ENCODE measurements around the gene TEX2. TPM values are rescaled to one million over a fixed set of nuclear protein-coding genes. Genes with fewer than 3 reads are reported as not detected.
"Not testable (repeated sequence)": the region's sequence is repeated elsewhere in the genome, so short reads cannot be mapped to it uniquely, and the experiment has no call there.

TEX2 gene
- total and polyA plus RNA-seq, 5 donors: 21.4 to 56.8 (median 43.8) TPM

- intact Hi-C loops (cut with DNase I): not testable (repeated sequence)
- H3K4me1 ChIP-seq (ENCODE audit: control insufficient read depth, insufficient read depth, low read length): peaks cover 12% of the 10 kb centered on the region
Observed at GRCh38 chr17:64238449-64238848, 24.6 kb downstream of the TEX2 start.

DNA sequence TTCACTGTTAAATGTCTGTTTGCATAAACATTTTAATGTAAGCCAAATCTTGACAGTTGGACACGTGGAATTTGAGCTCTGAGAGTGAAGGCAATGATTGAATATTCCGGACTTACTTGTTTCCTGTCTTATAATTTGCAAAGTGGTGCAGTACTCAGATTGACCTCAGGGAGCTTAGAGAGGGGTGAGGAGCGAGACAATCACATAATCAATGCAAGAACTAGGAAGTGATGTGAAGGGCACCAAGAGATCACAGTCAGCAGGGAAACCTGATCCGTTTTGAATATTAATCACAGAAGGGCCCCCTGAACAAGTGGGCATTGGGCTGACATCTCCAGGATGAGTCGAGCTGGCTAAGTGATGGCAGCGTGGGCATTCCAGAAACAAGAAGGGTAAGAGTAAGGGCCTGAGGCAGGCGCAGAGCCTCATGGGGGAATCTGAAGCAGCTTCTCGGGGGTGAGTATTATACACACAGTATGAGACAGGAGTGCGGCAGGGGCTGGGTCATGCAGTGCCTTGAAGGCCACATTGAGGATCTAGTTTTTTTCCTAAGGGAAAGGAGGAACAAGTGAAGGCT, 26.1 kb downstream of the TEX2 start:
- DNase-seq (no peak), ATAC-seq (no peak)
- Histone ChIP-seq H3K4me1 (ENCODE audit: control insufficient read depth, insufficient read depth, low read length) (peaks cover 12% of the 10 kb centered on the region), H3K4me3 (ENCODE audit: low read length) (no peak overlapping the region), H3K9me3 (ENCODE audit: control insufficient read depth, low read length) (no peaks in the 10 kb centered on the region), H3K27me3 (ENCODE audit: control insufficient read depth, insufficient read depth) (no peaks in the 10 kb centered on the region), H3K27ac (ENCODE audit: low read length) (no peak overlapping the region)
- WGBS: 81% methylated on average over 9 of the region's 9 CpGs
- intact Hi-C loops (cut with DNase I): no loop called here

More at GRCh38 chr17:64238449-64238848, 24.6 kb downstream of the TEX2 start:
- not testable (repeated sequence) for H3K27me3 ChIP-seq (ENCODE audit: control insufficient read depth, insufficient read depth); H3K9me3 ChIP-seq (ENCODE audit: control insufficient read depth, low read length); DNase-seq; H3K4me3 ChIP-seq (ENCODE audit: low read length); H3K27ac ChIP-seq (ENCODE audit: low read length); ATAC-seq
- WGBS: 88% methylated on average over 4 of the region's 4 CpGs

- Histone ChIP-seq H3K4me1 (ENCODE audit: control insufficient read depth, insufficient read depth, low read length) (peaks cover 12% of the 10 kb centered on the region), H3K27ac (ENCODE audit: low read length) (no peak overlapping the region), H3K4me3 (ENCODE audit: low read length) (no peak overlapping the region), H3K27me3 (ENCODE audit: control insufficient read depth, insufficient read depth) (no peaks in the 10 kb centered on the region), H3K9me3 (ENCODE audit: control insufficient read depth, low read length) (no peaks in the 10 kb centered on the region)
- ATAC-seq (no peak), DNase-seq (no peak)
- intact Hi-C loops (cut with DNase I): no loop called here
- WGBS: 86% methylated on average over 6 of the region's 6 CpGs
Observed at GRCh38 chr17:64234961-64235360, 28.1 kb downstream of the TEX2 start.

- Histone ChIP-seq H3K27me3 (ENCODE audit: control insufficient read depth, insufficient read depth) (no peaks in the 10 kb centered on the region), H3K4me1 (ENCODE audit: control insufficient read depth, insufficient read depth, low read length) (peaks cover 12% of the 10 kb centered on the region), H3K9me3 (ENCODE audit: control insufficient read depth, low read length) (no peaks in the 10 kb centered on the region), H3K27ac (ENCODE audit: low read length) (no peak overlapping the region), H3K4me3 (ENCODE audit: low read length) (no peak overlapping the region)
- 97% methylated on average over 2 of the region's 2 CpGs for WGBS
- no peak for ATAC-seq
- no peak for DNase-seq
- intact Hi-C loops (cut with DNase I): no loop called here
Observed at GRCh38 chr17:64232466-64233262, 30.4 kb downstream of the TEX2 start.

DNA sequence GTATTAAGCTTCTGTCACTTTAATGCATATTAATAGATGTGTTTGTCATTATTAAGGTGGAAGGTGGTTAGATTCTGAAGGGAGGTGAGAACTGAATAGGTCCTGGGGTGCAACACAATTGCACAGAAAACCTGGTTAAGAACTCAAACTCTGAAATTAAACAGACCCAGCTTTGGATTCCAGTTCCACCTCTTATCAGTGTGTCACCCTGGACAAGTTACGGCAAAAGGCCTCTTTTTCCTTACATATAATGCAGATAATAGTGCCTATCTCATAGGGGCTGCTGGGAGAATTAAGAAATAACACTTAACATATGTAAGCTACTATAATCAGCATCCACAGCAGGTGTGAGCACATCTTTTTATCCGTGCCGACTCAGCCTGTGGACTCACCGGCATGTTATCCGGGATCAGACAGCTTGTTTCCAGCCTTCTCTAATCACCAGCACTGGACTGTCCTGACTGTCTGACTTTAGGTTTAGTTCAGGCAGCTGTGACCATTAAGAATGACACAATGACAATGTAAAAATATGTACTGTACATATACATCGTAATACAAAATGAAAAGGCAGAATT, 31.4 kb downstream of the TEX2 start:
- Histone ChIP-seq H3K9me3 (ENCODE audit: control insufficient read depth, low read length) (no peaks in the 10 kb centered on the region), H3K27me3 (ENCODE audit: control insufficient read depth, insufficient read depth) (no peaks in the 10 kb centered on the region), H3K4me1 (ENCODE audit: control insufficient read depth, insufficient read depth, low read length) (peaks cover 12% of the 10 kb centered on the region), H3K4me3 (ENCODE audit: low read length) (no peak overlapping the region), H3K27ac (ENCODE audit: low read length) (peak overlapping the region; percentile 88)
- ATAC-seq (no peak), DNase-seq (no peak)
- 60% methylated on average over 6 of the region's 6 CpGs for WGBS
- intact Hi-C loops (cut with DNase I): no loop called here

- Histone ChIP-seq H3K9me3 (ENCODE audit: control insufficient read depth, low read length) (no peaks in the 10 kb centered on the region), H3K27me3 (ENCODE audit: control insufficient read depth, insufficient read depth) (no peaks in the 10 kb centered on the region), H3K4me1 (ENCODE audit: control insufficient read depth, insufficient read depth, low read length) (peaks cover 12% of the 10 kb centered on the region), H3K27ac (ENCODE audit: low read length) (peak overlapping the region; percentile 88), H3K4me3 (ENCODE audit: low read length) (no peak overlapping the region)
- intact Hi-C loops (cut with DNase I): no loop called here
- ATAC-seq (peak; percentile 67 to 77), DNase-seq (peak in 1 of 3 donors; percentile 57)
- WGBS: 70% methylated on average over 1 of the region's 1 CpG
Observed at GRCh38 chr17:64230791-64231408, 32.2 kb downstream of the TEX2 start.

GRCh38 chr17:64229815-64230728, 33.0 kb downstream of the TEX2 start:
- peak in 1 of 2 donors; percentile 16 for ATAC-seq

DNA sequence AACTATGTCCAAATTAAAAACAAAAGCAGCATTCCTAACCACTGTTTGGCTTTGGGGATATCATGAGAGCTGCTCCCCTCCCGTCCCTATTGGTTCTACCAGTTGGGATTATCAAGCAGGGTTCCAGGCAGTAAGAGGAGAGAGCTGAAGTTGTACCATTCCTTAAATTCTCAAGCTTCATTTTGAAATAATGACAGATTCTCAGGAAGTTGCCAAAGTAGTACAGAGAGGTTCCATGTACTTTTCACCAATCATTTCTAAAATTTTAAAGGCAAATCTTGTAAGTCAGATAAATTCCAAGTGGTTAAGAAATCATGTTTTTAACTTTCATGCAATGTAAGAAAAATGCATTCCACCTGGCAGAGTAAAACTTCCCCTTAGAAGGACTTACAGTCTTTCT, 36.9 kb downstream of the TEX2 start:
- WGBS: 79% methylated on average over 1 of the region's 1 CpG
- peak in 1 of 2 donors; percentile 51 for ATAC-seq
- Histone ChIP-seq H3K4me1 (ENCODE audit: control insufficient read depth, insufficient read depth, low read length) (peaks cover 6% of the 10 kb centered on the region), H3K9me3 (ENCODE audit: control insufficient read depth, low read length) (no peaks in the 10 kb centered on the region), H3K27me3 (ENCODE audit: control insufficient read depth, insufficient read depth) (no peaks in the 10 kb centered on the region), H3K4me3 (ENCODE audit: low read length) (no peak overlapping the region), H3K27ac (ENCODE audit: low read length) (no peak overlapping the region)
- intact Hi-C loops (cut with DNase I): no loop called here
- DNase-seq: no peak

More at GRCh38 chr17:64229815-64230728, 33.0 kb downstream of the TEX2 start:
- peak overlapping the region; percentile 60 for H3K27ac ChIP-seq (ENCODE audit: low read length)
- H3K4me3 ChIP-seq (ENCODE audit: low read length): no peak overlapping the region
- peaks cover 12% of the 10 kb centered on the region for H3K4me1 ChIP-seq (ENCODE audit: control insufficient read depth, insufficient read depth, low read length)
- H3K9me3 ChIP-seq (ENCODE audit: control insufficient read depth, low read length): no peaks in the 10 kb centered on the region
- WGBS: 78% methylated on average over 8 of the region's 8 CpGs
- intact Hi-C loops (cut with DNase I): no loop called here
- H3K27me3 ChIP-seq (ENCODE audit: control insufficient read depth, insufficient read depth): no peaks in the 10 kb centered on the region
- DNase-seq: no peak

GRCh38 chr17:64225410-64225809, 37.6 kb downstream of the TEX2 start:
- peak in 1 of 2 donors; percentile 74 for ATAC-seq
- Histone ChIP-seq H3K27ac (ENCODE audit: low read length) (no peak overlapping the region), H3K27me3 (ENCODE audit: control insufficient read depth, insufficient read depth) (no peaks in the 10 kb centered on the region), H3K9me3 (ENCODE audit: control insufficient read depth, low read length) (no peaks in the 10 kb centered on the region), H3K4me3 (ENCODE audit: low read length) (no peak overlapping the region), H3K4me1 (ENCODE audit: control insufficient read depth, insufficient read depth, low read length) (peaks cover 2% of the 10 kb centered on the region)
- intact Hi-C loops (cut with DNase I): no loop called here
- 77% methylated on average over 3 of the region's 3 CpGs for WGBS
- no peak for DNase-seq

- peaks cover 2% of the 10 kb centered on the region for H3K4me1 ChIP-seq (ENCODE audit: control insufficient read depth, insufficient read depth, low read length)
- DNase-seq (no peak), ATAC-seq (no peak)
- H3K27ac ChIP-seq (ENCODE audit: low read length): no peak overlapping the region
- no peak overlapping the region for H3K4me3 ChIP-seq (ENCODE audit: low read length)
- intact Hi-C loops (cut with DNase I): no loop called here
- WGBS: 86% methylated on average over 4 of the region's 4 CpGs
- H3K27me3 ChIP-seq (ENCODE audit: control insufficient read depth, insufficient read depth): no peaks in the 10 kb centered on the region
- no peaks in the 10 kb centered on the region for H3K9me3 ChIP-seq (ENCODE audit: control insufficient read depth, low read length)
Observed at GRCh38 chr17:64223931-64224629, 39.0 kb downstream of the TEX2 start.

All from right cardiac atrium (tissue), 5 donors.